Measurements from ENCODE around the gene LOXL4. TPM values are rescaled to one million over a fixed set of nuclear protein-coding genes. Genes with fewer than 3 reads are reported as not detected.

The LOXL4 gene
- total and polyA plus RNA-seq, 9 donors: 5.1 to 32.9 (median 8.2) TPM

DNA sequence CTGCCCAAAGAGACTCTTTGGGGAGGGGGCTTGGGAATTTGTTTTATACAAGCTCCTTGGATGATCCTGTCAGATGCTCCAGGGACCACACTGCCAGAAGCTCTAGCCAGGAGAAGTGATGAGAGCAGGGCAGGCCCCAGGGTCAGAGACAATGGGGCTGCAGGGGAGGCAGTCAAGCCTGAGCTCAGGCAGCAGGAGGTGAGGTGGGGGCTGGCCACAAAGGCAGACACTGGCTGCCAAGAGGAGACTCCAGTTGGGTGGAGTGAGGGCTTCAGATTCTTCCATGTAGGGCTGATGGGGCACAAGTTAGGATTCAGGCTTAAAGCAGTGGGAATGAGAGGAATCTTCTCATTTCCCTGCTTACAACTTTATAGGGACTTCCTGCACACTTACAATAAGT lies 35.6 kb upstream of the LOXL4 start:
- no peak overlapping the region for H3K27ac ChIP-seq
- no peaks in the 10 kb centered on the region for H3K9me3 ChIP-seq
- TF ChIP-seq EP300 (IDR thresholded peaks at IDR 0.05) (no peak), POLR2A (IDR thresholded peaks at IDR 0.05) (no peak)
- TF ChIP-seq, protein P1, sequence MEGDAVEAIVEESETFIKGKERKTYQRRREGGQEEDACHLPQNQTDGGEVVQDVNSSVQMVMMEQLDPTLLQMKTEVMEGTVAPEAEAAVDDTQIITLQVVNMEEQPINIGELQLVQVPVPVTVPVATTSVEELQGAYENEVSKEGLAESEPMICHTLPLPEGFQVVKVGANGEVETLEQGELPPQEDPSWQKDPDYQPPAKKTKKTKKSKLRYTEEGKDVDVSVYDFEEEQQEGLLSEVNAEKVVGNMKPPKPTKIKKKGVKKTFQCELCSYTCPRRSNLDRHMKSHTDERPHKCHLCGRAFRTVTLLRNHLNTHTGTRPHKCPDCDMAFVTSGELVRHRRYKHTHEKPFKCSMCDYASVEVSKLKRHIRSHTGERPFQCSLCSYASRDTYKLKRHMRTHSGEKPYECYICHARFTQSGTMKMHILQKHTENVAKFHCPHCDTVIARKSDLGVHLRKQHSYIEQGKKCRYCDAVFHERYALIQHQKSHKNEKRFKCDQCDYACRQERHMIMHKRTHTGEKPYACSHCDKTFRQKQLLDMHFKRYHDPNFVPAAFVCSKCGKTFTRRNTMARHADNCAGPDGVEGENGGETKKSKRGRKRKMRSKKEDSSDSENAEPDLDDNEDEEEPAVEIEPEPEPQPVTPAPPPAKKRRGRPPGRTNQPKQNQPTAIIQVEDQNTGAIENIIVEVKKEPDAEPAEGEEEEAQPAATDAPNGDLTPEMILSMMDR (IDR thresholded peaks at IDR 0.05): no peak
- no peak for DNase-seq
- no peaks in the 10 kb centered on the region for H3K36me3 ChIP-seq
- no peak overlapping the region for H3K4me3 ChIP-seq
- no peaks in the 10 kb centered on the region for H3K4me1 ChIP-seq (ENCODE audit: insufficient read depth)
- H3K27me3 ChIP-seq: no peaks in the 10 kb centered on the region
- intact Hi-C loops (cut with DNase I): loop anchor here in 2 of 4 donors (5.0 to 10.0 kb wide), 2 partner anchors 56 to 59 kb away; no protein-coding TSS in a partner anchor

DNA sequence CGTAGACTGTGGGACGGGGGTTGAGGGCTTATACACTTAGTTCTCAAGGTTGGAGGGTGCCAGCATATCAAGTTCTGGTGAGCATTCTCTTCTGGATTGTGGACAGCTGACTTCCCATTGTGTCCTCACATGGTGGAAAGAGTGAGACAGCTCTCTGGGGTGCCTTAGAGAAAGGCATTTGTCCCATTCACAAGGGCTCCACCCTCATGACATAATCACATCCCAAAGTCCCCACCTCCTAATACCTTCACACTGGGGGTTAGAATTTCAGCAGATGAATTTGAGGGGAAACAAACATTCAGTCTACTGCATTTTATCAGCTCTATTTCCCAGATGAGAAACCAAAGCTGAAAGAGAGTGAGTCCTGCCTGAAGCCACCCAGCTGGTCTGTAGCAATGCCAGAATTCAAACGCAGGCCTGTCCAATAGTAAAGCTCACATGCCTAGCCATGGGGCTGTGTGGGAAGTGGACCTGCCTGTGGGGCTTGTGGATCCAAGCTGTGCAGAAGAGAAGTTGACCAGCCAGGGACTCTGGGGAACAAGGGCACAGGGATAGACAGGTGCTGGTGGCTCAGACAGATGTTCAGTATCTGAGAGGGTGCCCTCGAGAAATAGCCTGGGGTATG lies 34.9 kb upstream of the LOXL4 start:
- no peaks in the 10 kb centered on the region for H3K27me3 ChIP-seq
- no peaks in the 10 kb centered on the region for H3K9me3 ChIP-seq
- H3K4me1 ChIP-seq (ENCODE audit: insufficient read depth): no peaks in the 10 kb centered on the region
- H3K27ac ChIP-seq: no peak overlapping the region
- no peaks in the 10 kb centered on the region for H3K36me3 ChIP-seq
- 44 to 54% (median 47%) methylated on average over 4 of the region's 4 CpGs for WGBS, 3 donors
- no peak for TF ChIP-seq POLR2A (IDR thresholded peaks at IDR 0.05)
- TF ChIP-seq EP300 (IDR thresholded peaks at IDR 0.05): no peak
- TF ChIP-seq, protein P1 (IDR thresholded peaks at IDR 0.05): no peak
- DNase-seq: no peak
- intact Hi-C loops (cut with DNase I): loop anchor here in 2 of 4 donors (5.0 to 10.0 kb wide), 2 partner anchors 56 to 58 kb away; no protein-coding TSS in a partner anchor
- no peak overlapping the region for H3K4me3 ChIP-seq

DNA sequence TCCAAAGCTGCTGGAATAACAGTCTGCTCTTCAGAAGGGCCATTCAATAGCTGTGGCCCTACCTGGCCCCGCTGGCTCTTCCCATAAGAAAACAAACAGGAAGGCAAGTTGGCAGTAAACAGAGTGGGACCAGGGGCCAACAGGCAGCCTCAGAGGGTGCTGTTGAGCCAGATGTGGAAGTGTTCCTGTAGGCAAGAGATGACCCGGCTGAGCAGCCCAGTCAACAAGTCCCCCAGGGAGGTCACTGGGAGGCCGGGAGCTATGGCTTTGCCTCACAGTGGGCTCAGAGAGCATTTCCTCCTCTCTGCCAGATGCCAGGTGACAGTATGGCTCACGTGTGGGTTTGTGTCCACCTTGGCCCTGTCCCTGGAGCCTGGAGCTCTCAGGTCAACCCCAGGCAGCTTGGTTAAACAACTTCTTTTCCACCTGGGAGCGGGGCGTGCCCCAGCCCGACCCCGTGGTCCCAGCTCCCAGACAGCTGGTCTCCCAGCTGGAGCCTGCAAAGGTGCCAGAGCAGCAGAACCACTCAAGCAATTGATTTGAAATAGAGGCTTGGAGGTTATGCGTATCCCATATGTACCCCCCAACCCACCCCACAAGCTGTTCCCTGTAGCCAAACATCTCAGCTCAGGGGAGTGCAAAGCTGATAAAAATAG lies 33.8 kb upstream of the LOXL4 start:
- H3K27me3 ChIP-seq: no peaks in the 10 kb centered on the region
- H3K9me3 ChIP-seq: no peaks in the 10 kb centered on the region
- no peaks in the 10 kb centered on the region for H3K36me3 ChIP-seq
- H3K27ac ChIP-seq: no peak overlapping the region
- DNase-seq: no peak
- TF ChIP-seq, protein P1 (IDR thresholded peaks at IDR 0.05): no peak
- TF ChIP-seq EP300 (IDR thresholded peaks at IDR 0.05) (no peak), POLR2A (IDR thresholded peaks at IDR 0.05) (no peak)
- H3K4me3 ChIP-seq: no peak overlapping the region
- no peaks in the 10 kb centered on the region for H3K4me1 ChIP-seq (ENCODE audit: insufficient read depth)
- intact Hi-C loops (cut with DNase I): loop anchor here in 2 of 4 donors (5.0 to 10.0 kb wide), 2 partner anchors 54 to 57 kb away; no protein-coding TSS in a partner anchor
- 53 to 64% (median 56%) methylated on average over 9 of the region's 9 CpGs for WGBS, 3 donors

DNA sequence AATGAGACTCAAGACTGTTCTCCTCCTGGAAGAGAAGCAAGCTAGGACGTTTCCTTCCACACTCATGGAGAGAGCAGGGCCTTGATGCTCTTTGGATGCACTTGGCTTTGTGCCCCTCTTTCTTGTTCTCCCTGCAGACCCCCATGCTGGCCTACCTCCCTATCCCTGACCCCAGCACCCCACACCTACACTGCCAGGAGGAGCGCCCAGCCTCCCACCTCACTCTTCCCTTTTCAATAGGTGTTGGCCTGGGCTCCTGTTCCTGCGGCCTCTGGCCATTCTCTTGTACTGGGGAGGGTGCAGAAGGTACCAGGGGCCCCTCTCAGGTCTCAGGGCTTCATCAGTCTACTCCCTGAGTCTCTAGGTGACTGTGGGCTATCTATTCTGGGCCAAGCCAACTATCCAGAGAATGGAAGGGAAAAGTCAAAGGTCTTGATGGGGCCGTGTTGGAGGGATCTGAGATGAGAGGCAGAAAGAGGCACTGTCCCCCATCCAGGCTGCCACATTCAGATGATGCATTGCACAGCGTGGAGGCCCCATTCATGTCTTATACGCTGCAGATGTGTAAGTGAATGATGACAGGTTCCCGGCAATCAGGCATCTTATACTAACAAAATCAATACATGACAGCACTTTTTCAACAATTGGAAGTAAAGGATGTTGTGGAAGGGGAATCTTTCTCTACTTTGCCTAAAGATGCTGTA lies 32.7 kb upstream of the LOXL4 start:
- intact Hi-C loops (cut with DNase I): loop anchor here in 2 of 4 donors (5.0 to 10.0 kb wide), 2 partner anchors 53 to 56 kb away; no protein-coding TSS in a partner anchor
- H3K27ac ChIP-seq: no peak overlapping the region
- TF ChIP-seq EP300 (IDR thresholded peaks at IDR 0.05) (no peak), POLR2A (IDR thresholded peaks at IDR 0.05) (no peak)
- TF ChIP-seq, protein P1 (IDR thresholded peaks at IDR 0.05): no peak
- 84 to 92% (median 84%) methylated on average over 7 of the region's 7 CpGs for WGBS, 3 donors
- H3K27me3 ChIP-seq: no peaks in the 10 kb centered on the region
- no peaks in the 10 kb centered on the region for H3K4me1 ChIP-seq (ENCODE audit: insufficient read depth)
- no peaks in the 10 kb centered on the region for H3K36me3 ChIP-seq
- DNase-seq: no peak
- no peak overlapping the region for H3K4me3 ChIP-seq
- no peaks in the 10 kb centered on the region for H3K9me3 ChIP-seq
